DND-41 (cell line): Measurements from ENCODE around the gene TOMT.

Experiments
- EZH2 ChIP-seq: IDR thresholded peaks from 3 replicates; pipeline ENCODE4 v1.6.1; 2012; ENCODE audit warnings: borderline replicate concordance, low read depth, mild to moderate bottlenecking, moderate library complexity, low read length, inconsistent platforms; ENCODE audit not compliant: severe bottlenecking
- TF ChIP-seq, protein P1 (sequence below): IDR thresholded peaks from 2 replicates; pipeline ENCODE4 v1.5.1; 2012; ENCODE audit warnings: borderline replicate concordance, low read length, moderate library complexity, mild to moderate bottlenecking; ENCODE audit not compliant: poor library complexity, severe bottlenecking; ENCODE audit errors: extremely low read depth

DNA sequence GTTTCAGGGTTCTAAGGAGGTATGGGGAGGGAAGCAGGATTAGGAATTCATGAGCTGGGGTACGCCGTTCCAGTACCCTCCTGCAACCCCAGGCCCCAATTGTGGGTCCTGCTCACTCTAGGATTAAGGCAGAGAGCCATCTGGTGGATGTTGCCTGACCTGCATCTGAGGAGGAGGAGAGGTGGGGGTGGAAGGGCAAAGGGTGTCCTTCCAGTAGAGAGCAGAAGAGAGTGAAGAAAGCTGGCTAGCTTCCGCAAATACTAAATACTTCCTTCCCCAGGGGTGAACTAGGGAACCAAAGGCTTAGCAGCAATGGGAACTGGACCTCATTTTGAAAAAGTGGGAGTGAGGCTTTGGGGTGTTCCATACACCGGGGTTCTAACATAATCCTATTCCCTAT, 14.4 kb upstream of the TOMT start:
- TF ChIP-seq, protein P1, sequence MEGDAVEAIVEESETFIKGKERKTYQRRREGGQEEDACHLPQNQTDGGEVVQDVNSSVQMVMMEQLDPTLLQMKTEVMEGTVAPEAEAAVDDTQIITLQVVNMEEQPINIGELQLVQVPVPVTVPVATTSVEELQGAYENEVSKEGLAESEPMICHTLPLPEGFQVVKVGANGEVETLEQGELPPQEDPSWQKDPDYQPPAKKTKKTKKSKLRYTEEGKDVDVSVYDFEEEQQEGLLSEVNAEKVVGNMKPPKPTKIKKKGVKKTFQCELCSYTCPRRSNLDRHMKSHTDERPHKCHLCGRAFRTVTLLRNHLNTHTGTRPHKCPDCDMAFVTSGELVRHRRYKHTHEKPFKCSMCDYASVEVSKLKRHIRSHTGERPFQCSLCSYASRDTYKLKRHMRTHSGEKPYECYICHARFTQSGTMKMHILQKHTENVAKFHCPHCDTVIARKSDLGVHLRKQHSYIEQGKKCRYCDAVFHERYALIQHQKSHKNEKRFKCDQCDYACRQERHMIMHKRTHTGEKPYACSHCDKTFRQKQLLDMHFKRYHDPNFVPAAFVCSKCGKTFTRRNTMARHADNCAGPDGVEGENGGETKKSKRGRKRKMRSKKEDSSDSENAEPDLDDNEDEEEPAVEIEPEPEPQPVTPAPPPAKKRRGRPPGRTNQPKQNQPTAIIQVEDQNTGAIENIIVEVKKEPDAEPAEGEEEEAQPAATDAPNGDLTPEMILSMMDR = peak; percentile 92
- no peak for TF ChIP-seq EZH2
